Epithelial cell of esophagus (primary cell): ENCODE data around the gene STARD10.

ENCODE experiments used
- DNase-seq: peaks from one replicate; pipeline ENCODE4 v3.0.0; 2010; ENCODE audit warnings: low read depth
- H3K4me3 ChIP-seq: 2 replicates; pipeline ENCODE4 v1.5.1; 2011; ENCODE audit warnings: mild to moderate bottlenecking, low read length, control low read depth
- TF ChIP-seq, protein P1 (sequence below): IDR thresholded peaks from 2 replicates; pipeline ENCODE4 v1.5.1; 2011; ENCODE audit warnings: low read depth, mild to moderate bottlenecking, low read length, control low read depth, inconsistent platforms; ENCODE audit not compliant: insufficient read depth; ENCODE audit errors: missing control alignments

The STARD10 gene

DNA sequence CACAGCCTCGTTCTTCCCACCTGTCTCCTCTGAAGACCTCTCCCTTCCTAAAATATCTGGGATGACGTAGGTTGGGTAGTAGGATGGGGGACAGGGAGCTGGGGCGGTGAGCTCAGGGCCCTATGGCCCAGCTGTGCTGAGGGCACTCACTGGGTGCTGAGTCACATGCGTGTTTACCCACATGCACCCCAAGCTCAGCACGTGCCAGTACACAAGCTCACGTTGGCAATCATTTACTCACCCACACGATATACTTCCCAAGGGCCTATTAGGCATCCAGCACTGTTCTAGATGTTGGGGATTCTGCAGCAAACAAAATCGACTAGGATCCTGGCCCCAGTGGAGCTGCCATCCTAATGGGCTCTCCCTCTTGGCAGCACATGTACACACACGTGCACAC is 70.3 kb downstream of the STARD10 start:
- TF ChIP-seq, protein P1, sequence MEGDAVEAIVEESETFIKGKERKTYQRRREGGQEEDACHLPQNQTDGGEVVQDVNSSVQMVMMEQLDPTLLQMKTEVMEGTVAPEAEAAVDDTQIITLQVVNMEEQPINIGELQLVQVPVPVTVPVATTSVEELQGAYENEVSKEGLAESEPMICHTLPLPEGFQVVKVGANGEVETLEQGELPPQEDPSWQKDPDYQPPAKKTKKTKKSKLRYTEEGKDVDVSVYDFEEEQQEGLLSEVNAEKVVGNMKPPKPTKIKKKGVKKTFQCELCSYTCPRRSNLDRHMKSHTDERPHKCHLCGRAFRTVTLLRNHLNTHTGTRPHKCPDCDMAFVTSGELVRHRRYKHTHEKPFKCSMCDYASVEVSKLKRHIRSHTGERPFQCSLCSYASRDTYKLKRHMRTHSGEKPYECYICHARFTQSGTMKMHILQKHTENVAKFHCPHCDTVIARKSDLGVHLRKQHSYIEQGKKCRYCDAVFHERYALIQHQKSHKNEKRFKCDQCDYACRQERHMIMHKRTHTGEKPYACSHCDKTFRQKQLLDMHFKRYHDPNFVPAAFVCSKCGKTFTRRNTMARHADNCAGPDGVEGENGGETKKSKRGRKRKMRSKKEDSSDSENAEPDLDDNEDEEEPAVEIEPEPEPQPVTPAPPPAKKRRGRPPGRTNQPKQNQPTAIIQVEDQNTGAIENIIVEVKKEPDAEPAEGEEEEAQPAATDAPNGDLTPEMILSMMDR = no peak
- peak; percentile 61 for DNase-seq
- no peak overlapping the region for H3K4me3 ChIP-seq

DNA sequence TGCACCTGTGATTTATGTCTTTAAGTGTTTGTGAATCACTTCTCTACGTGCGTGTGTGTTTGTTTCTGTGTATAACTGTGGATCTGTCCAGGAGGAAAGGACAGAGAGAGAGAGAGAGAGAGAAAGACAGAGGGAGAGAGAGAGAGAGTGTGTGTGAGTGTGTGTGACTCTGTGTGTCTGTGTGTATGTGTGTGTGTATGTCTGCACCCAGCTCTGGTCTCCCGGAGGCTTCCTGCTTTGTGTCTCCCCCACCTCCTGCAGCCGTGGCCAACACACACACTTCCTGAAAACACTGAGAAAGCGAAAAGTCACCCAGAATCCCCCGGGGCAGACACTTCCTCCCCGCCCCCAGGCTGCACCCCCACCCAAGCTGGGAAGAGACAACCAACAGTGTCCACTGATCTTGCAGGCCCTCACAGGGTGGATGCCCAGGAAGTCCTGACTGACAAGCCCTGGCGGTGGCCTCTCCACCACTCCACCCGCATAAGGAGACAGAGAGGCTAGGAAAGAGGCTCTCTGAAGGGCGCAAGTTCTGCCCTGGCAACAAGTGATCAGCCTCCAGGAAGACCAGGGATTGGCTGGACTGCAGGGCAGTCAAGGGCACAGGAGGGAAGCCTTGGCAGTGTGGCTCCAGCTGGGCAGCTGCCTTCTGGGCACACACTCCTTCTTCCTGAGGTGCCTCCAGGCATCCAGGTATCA is 71.6 kb downstream of the STARD10 start:
- peak; percentile 86 for DNase-seq
- peak overlapping the region; percentile 87 for H3K4me3 ChIP-seq

DNA sequence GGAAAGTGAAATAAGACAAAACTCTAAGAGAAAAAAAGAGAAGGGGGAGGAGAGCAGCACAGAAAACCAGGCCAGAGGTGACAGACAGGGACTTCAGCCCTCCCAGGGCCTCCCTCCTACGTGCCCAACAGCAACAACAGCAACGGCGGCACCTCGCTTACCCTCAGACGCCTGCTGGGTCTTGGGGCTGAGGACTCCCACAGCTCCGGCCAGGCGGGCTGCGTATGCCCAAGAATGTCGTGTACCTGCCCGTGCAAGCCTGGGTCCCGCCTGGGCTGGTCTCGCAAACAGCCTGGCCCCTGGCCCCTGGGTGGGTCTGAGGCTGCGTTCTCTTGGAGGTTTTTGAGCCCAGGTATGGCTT is 72.2 kb downstream of the STARD10 start:
- DNase-seq = peak; percentile 93
- H3K4me3 ChIP-seq = peak overlapping the region; percentile 87
- TF ChIP-seq, protein P1 = no peak

More for the DNA sequence above, 71.6 kb downstream of the STARD10 start:
- TF ChIP-seq, protein P1 = no peak

DNA sequence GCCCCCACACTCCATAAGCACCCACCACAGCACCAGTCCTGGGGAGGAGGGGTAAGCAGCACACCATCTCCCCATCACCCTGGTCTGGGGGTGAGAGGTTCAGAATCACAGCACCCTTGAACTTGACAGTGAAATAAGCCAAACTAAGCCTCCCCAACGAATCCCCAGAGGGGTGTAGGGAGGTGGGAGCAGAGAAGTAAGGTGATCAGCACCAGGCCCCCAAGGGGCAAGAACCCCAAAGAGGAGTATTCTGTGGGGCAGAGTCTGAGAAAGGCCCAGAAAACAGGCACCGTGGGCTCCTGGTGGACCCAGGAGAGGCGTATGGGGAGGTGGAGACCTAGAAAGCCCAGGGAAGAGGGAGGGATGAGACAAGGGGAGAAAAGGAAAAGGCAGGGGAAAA is 72.6 kb downstream of the STARD10 start:
- TF ChIP-seq, protein P1 = no peak
- DNase-seq = no peak

DNA sequence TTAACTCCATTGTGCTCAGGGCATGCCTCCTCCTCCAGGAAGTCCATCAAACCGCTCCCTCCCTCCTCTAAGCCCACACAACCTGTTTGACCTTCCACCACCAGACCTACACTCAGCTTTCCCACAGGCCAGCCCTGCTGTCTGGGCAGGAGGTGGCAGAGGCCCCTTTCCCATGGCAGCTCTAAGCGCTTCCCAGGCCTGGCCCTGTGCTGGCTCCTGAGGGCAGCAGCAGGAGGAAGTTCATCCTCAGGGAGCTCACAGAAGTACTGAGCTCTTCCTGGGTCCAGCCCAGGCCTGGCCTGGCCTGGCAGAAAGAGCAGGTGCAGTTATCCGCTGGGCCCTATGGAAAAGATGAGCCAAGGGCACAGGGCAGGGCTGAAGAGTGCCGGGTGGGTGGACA is 73.1 kb downstream of the STARD10 start:
- DNase-seq = no peak
- TF ChIP-seq, protein P1 = no peak
- peak overlapping the region; percentile 87 for H3K4me3 ChIP-seq

More for the DNA sequence above, 72.6 kb downstream of the STARD10 start:
- peak overlapping the region; percentile 87 for H3K4me3 ChIP-seq

DNA sequence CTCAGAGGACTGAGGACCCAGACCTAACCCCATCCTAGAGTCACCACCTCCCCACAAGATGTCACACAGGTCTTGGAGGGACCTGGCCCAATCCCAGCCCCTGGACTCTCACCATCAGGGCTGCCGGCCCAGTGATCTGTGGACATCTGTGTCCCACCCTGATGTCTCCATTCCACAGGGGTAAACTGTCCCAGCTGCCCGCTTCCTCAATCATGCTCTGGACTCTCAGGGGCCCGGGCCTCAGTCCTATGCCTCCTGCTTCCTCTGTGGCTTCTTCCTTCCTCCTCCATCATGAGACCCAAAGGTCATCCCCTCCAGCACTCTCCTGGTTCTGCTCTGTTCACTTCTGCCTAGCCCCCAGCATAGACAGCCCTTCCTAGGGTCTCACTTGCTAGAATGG is 73.8 kb downstream of the STARD10 start:
- DNase-seq = no peak
- peak overlapping the region; percentile 87 for H3K4me3 ChIP-seq
- TF ChIP-seq, protein P1 = no peak

DNA sequence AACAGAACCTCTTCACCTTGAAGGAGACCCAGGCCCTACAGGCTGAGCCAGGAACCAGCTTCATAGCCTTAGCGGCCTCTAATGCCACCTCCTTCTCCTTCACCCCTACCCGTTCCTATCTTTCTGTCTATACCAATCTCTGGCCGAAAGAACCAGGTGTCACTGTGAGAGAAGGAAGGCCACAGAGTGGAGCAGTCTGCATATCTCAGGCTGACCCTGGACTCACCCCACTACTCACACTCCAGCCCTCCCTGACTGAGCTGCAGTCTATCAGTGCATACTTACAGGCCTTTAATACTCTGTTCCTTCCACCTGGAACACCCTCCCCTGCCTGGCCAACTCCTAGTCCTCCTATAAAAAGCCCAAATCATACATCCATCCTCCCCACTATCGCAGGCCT is 74.3 kb downstream of the STARD10 start:
- TF ChIP-seq, protein P1 = no peak
- H3K4me3 ChIP-seq = peak overlapping the region; percentile 87
- DNase-seq = no peak
